Measurements from ENCODE around the gene TNC. TPM values are rescaled to one million over a fixed set of nuclear protein-coding genes. Genes with fewer than 3 reads are reported as not detected.

TNC gene
- total RNA-seq, 1 experiment from 2014 or later, result 5.7 TPM

DNA sequence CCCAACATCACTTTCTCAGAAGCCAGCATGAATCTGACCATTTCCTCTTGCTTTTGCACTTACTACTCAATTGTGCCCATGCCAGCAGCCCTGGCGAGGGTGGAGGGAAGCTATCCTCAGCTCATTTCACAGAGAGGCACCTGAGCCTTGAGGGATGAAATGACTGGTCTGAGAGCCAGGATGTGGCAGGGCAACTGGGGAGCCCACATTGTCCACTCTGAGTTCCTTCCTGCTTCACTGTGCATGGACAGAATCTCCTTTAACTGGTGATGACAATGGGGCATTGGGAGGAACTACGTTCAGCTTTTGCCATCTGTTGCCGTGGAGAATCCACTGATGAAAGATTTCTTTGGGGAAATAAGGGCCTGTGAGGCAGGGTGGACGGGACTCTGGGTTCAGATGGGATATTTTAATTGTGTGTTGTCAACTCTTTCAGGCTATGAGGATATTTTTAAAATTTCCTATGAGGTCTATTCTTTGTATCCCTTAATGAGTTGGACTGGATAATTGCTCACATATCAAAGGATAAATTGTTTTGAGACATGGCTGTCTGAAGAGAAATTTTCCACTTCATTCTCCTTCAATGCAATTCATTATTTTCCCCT lies 78.3 kb downstream of the TNC start:
- Histone ChIP-seq H3K4me3 (ENCODE audit: low read depth in 2 of 2, low read length in 2 of 2) (no peak overlapping the region), H3K27ac (ENCODE audit: low read length) (no peak overlapping the region), H3K27me3 (ENCODE audit: control insufficient read depth, insufficient read depth, low read length) (no peaks in the 10 kb centered on the region), H3K9me3 (ENCODE audit: control insufficient read depth, insufficient read depth, low read depth, low read length) (no peaks in the 10 kb centered on the region), H3K4me1 (ENCODE audit: control insufficient read depth, insufficient read depth, low read length) (no peaks in the 10 kb centered on the region), H3K36me3 (ENCODE audit: control insufficient read depth, insufficient read depth, low read length) (no peaks in the 10 kb centered on the region)
- in situ Hi-C loops (cut with HindIII; ENCODE audit: low pct_unique_long_range_greater_than_20kb, low sequenced_read_pairs), result no loop called here
- intact Hi-C loops (cut with micrococcal nuclease; ENCODE audit: unreplicated experiment), result no loop called here
- ChIA-PET CTCF (no interaction called here), POLR2A (no interaction called here)
- TF ChIP-seq, protein P1, sequence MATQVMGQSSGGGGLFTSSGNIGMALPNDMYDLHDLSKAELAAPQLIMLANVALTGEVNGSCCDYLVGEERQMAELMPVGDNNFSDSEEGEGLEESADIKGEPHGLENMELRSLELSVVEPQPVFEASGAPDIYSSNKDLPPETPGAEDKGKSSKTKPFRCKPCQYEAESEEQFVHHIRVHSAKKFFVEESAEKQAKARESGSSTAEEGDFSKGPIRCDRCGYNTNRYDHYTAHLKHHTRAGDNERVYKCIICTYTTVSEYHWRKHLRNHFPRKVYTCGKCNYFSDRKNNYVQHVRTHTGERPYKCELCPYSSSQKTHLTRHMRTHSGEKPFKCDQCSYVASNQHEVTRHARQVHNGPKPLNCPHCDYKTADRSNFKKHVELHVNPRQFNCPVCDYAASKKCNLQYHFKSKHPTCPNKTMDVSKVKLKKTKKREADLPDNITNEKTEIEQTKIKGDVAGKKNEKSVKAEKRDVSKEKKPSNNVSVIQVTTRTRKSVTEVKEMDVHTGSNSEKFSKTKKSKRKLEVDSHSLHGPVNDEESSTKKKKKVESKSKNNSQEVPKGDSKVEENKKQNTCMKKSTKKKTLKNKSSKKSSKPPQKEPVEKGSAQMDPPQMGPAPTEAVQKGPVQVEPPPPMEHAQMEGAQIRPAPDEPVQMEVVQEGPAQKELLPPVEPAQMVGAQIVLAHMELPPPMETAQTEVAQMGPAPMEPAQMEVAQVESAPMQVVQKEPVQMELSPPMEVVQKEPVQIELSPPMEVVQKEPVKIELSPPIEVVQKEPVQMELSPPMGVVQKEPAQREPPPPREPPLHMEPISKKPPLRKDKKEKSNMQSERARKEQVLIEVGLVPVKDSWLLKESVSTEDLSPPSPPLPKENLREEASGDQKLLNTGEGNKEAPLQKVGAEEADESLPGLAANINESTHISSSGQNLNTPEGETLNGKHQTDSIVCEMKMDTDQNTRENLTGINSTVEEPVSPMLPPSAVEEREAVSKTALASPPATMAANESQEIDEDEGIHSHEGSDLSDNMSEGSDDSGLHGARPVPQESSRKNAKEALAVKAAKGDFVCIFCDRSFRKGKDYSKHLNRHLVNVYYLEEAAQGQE (IDR thresholded peaks at IDR 0.05; ENCODE audit: insufficient read depth in 1 of 2, low read depth in 2 of 2, low read length in 1 of 2), result no peak
- TF ChIP-seq POLR2AphosphoS5 (IDR thresholded peaks at IDR 0.05; ENCODE audit: low read depth, low read length), result no peak
- TF ChIP-seq SIN3A (IDR thresholded peaks at IDR 0.05; ENCODE audit: borderline replicate concordance, insufficient read depth, low read depth, low read length), result no peak
- DNase-seq (ENCODE audit: low read depth, low spot score) (no peak), ATAC-seq (no peak)
- no TSS peak for BruUV-seq (replicated peaks)

DNA sequence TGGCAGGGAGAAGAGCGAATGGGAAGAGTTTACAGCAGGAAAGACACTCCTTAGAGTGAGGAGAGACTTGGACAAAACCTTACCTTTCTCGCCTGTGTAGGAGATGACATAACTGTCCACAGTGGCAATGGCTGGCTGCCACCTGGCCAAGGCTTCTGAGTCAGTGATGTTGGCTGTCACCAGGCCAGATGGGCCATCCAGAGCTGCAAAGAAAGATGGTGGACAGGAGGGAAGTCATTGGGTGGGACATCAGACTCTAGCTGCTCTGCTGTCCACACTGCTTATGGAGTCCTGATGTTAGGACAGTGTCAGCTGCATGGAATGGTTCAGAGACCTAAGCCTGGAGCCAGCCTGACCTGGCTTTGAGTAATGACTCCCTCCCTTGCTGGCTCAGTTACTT lies 79.8 kb downstream of the TNC start:
- Histone ChIP-seq H3K9me3 (ENCODE audit: control insufficient read depth, insufficient read depth, low read depth, low read length) (no peaks in the 10 kb centered on the region), H3K36me3 (ENCODE audit: control insufficient read depth, insufficient read depth, low read length) (no peaks in the 10 kb centered on the region), H3K4me3 (ENCODE audit: low read depth in 2 of 2, low read length in 2 of 2) (no peak overlapping the region), H3K4me1 (ENCODE audit: control insufficient read depth, insufficient read depth, low read length) (no peaks in the 10 kb centered on the region), H3K27ac (ENCODE audit: low read length) (no peak overlapping the region), H3K27me3 (ENCODE audit: control insufficient read depth, insufficient read depth, low read length) (no peaks in the 10 kb centered on the region)
- no peak for TF ChIP-seq POLR2AphosphoS5 (IDR thresholded peaks at IDR 0.05; ENCODE audit: low read depth, low read length)
- no peak for TF ChIP-seq TCF7L2 (IDR thresholded peaks at IDR 0.05; ENCODE audit: low read depth, low read length)
- TF ChIP-seq, protein P1 (IDR thresholded peaks at IDR 0.05; ENCODE audit: insufficient read depth in 1 of 2, low read depth in 2 of 2, low read length in 1 of 2), result no peak
- TF ChIP-seq, protein P2, sequence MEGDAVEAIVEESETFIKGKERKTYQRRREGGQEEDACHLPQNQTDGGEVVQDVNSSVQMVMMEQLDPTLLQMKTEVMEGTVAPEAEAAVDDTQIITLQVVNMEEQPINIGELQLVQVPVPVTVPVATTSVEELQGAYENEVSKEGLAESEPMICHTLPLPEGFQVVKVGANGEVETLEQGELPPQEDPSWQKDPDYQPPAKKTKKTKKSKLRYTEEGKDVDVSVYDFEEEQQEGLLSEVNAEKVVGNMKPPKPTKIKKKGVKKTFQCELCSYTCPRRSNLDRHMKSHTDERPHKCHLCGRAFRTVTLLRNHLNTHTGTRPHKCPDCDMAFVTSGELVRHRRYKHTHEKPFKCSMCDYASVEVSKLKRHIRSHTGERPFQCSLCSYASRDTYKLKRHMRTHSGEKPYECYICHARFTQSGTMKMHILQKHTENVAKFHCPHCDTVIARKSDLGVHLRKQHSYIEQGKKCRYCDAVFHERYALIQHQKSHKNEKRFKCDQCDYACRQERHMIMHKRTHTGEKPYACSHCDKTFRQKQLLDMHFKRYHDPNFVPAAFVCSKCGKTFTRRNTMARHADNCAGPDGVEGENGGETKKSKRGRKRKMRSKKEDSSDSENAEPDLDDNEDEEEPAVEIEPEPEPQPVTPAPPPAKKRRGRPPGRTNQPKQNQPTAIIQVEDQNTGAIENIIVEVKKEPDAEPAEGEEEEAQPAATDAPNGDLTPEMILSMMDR (IDR thresholded peaks at IDR 0.05), result no peak
- no peak for TF ChIP-seq SIN3A (IDR thresholded peaks at IDR 0.05; ENCODE audit: borderline replicate concordance, insufficient read depth, low read depth, low read length)
- in situ Hi-C loops (cut with HindIII; ENCODE audit: low pct_unique_long_range_greater_than_20kb, low sequenced_read_pairs), result no loop called here
- intact Hi-C loops (cut with micrococcal nuclease; ENCODE audit: unreplicated experiment), result no loop called here
- no peak for DNase-seq (ENCODE audit: low read depth, low spot score)
- BruUV-seq (replicated peaks), result no TSS peak
- no peak for ATAC-seq
- POLR2A ChIA-PET, result no interaction called here
- CTCF ChIA-PET, result no interaction called here
